SK-N-SH (cell line): ENCODE measurements around the gene HSBP1. TPM values are rescaled to one million over a fixed set of nuclear protein-coding genes. Genes with fewer than 3 reads are reported as not detected.

Experiments
- CTCF ChIA-PET: fragments of 300-600, 350-600 bp; formaldehyde crosslinking; extraction: SDS; loops from one replicate; lab custom pipeline; 2021; lab: Yijun Ruan, JAX
- POLR2A ChIA-PET: fragments of 350-600 bp; sonication (Branson Sonifier 250); formaldehyde crosslinking; extraction: SDS; loops from one replicate; lab custom pipeline; 2020; ENCODE audit warnings: antibody characterized with exemption, inconsistent platforms; lab: Yijun Ruan, JAX
- DNase-seq: peaks from one replicate; pipeline ENCODE4 v3.0.0; 2012
- H2AFZ ChIP-seq: fragments of 200-600 bp; sonication (generic); 2 replicates; pipeline ENCODE4 v1.8.1; 2016; ENCODE audit warnings: antibody characterized with exemption, mild to moderate bottlenecking, low read depth
- H3F3A ChIP-seq: fragments of 200-600 bp; sonication (generic); replicated peaks from 2 replicates; pipeline ENCODE3; 2016; ENCODE audit warnings: antibody characterized with exemption, mild to moderate bottlenecking; ENCODE audit not compliant: insufficient read depth
- H3K27ac ChIP-seq, 2 experiments: fragments of 200-500 bp in 1 of 2; fragments of 200-600 bp in 1 of 2; sonication (Bioruptor generic) in 1 of 2; sonication (generic), shearing (Covaris generic) in 1 of 2; 2 replicates each; pipeline versions ENCODE4 v1.5.1 to v1.6.1; 2014 to 2016; ENCODE audit warnings: low read depth in 2 of 2, inconsistent platforms in 1 of 2, low read length in 1 of 2, mild to moderate bottlenecking in 1 of 2, mixed read lengths in 1 of 2
- H3K27me3 ChIP-seq: fragments of 200-600 bp; sonication (generic), shearing (Covaris generic); 2 replicates; pipeline ENCODE4 v1.6.1; 2016; ENCODE audit warnings: mixed run types; ENCODE audit not compliant: insufficient read depth
- H3K36me3 ChIP-seq, 2 experiments: fragments of 200-500 bp in 1 of 2; fragments of 200-600 bp in 1 of 2; sonication (Bioruptor generic) in 1 of 2; sonication (generic) in 1 of 2; replicated peaks in 1 of 2; 2 replicates each; pipeline versions ENCODE3 to v1.5.1; 2014 to 2016; ENCODE audit warnings: low read length in 1 of 2, mild to moderate bottlenecking in 1 of 2; ENCODE audit not compliant: insufficient read depth in 2 of 2, control insufficient read depth in 1 of 2
- H3K4me1 ChIP-seq, 2 experiments: fragments of 200-500 bp in 1 of 2; fragments of 200-600 bp in 1 of 2; sonication (Bioruptor generic) in 1 of 2; sonication (generic), shearing (Covaris generic) in 1 of 2; 2 replicates each; pipeline versions ENCODE4 v1.5.1 to v1.6.1; 2014 to 2016; ENCODE audit warnings: low read depth in 1 of 2, low read length in 1 of 2, mixed run types in 1 of 2; ENCODE audit not compliant: insufficient read depth in 2 of 2, control insufficient read depth in 1 of 2
- H3K4me2 ChIP-seq: fragments of 200-600 bp; sonication (generic), shearing (Covaris generic); 2 replicates; pipeline ENCODE4 v1.6.1; 2017; ENCODE audit warnings: mixed run types
- H3K4me3 ChIP-seq, 2 experiments: fragments of 200-500 bp in 1 of 2; fragments of 200-600 bp in 1 of 2; sonication (Bioruptor generic) in 1 of 2; sonication (generic), shearing (Covaris generic) in 1 of 2; 2 replicates each; pipeline versions ENCODE4 v1.5.1 to v1.8.1; 2014 to 2016; ENCODE audit warnings: low read depth in 2 of 2, inconsistent platforms in 1 of 2, low read length in 1 of 2, mild to moderate bottlenecking in 1 of 2, mixed read lengths in 1 of 2, moderate library complexity in 1 of 2
- H3K79me2 ChIP-seq: fragments of 200-600 bp; sonication (generic); 2 replicates; pipeline ENCODE4 v1.8.1; 2017; ENCODE audit warnings: mild to moderate bottlenecking; ENCODE audit not compliant: insufficient read depth
- H3K9ac ChIP-seq: fragments of 200-600 bp; sonication (generic); 2 replicates; pipeline ENCODE4 v1.6.1; 2017; ENCODE audit warnings: mixed run types
- H3K9me2 ChIP-seq: fragments of 200-600 bp; sonication (generic); 2 replicates; pipeline ENCODE4 v1.6.1; 2017; ENCODE audit warnings: mixed run types
- H3K9me3 ChIP-seq: fragments of 200-600 bp; sonication (generic); 2 replicates; pipeline ENCODE4 v1.6.1; 2017; ENCODE audit warnings: mixed run types, mild to moderate bottlenecking, moderate library complexity
- H4K20me1 ChIP-seq: fragments of 200-600 bp; sonication (generic); 2 replicates; pipeline ENCODE4 v1.6.1; 2017; ENCODE audit warnings: mild to moderate bottlenecking, mixed run types; ENCODE audit not compliant: insufficient read depth
- CHD2 ChIP-seq: fragments of 150-350 bp; IDR thresholded peaks from 2 replicates; pipeline ENCODE4 v1.6.1; 2018; ENCODE audit warnings: low read length; ENCODE audit not compliant: partially characterized antibody
- EZH2phosphoT487 ChIP-seq: fragments of 200-600 bp; sonication (generic); IDR thresholded peaks from 2 replicates; pipeline ENCODE4 v1.6.1; 2017; ENCODE audit warnings: low read depth, mixed run types, mild to moderate bottlenecking, antibody characterized with exemption, moderate library complexity, borderline replicate concordance
- IRF3 ChIP-seq: fragments of 150-350 bp; IDR thresholded peaks from 2 replicates; pipeline ENCODE4 v1.6.1; 2016; ENCODE audit warnings: mild to moderate bottlenecking, low read depth, low read length
- JUND ChIP-seq: IDR thresholded peaks from 2 replicates; pipeline ENCODE4 v1.4.0; 2012
- MAX ChIP-seq: IDR thresholded peaks from 2 replicates; pipeline ENCODE4 v1.4.0; 2012; ENCODE audit warnings: low read depth
- NFIC ChIP-seq: IDR thresholded peaks from 2 replicates; pipeline ENCODE4 v1.4.0; 2012; ENCODE audit warnings: borderline replicate concordance
- NRF1 ChIP-seq: IDR thresholded peaks from 2 replicates; pipeline ENCODE4 v1.6.1; 2012; ENCODE audit warnings: low read depth, mild to moderate bottlenecking, low read length
- POLR2AphosphoS5 ChIP-seq: IDR thresholded peaks from 2 replicates; pipeline ENCODE4 v1.6.1; 2012; ENCODE audit warnings: low read depth, low read length
- RAD21 ChIP-seq: IDR thresholded peaks from 2 replicates; pipeline ENCODE4 v1.6.1; 2012; ENCODE audit warnings: mild to moderate bottlenecking, low read length
- REST ChIP-seq: IDR thresholded peaks from 2 replicates; pipeline ENCODE4 v1.6.1; 2012; ENCODE audit warnings: mild to moderate bottlenecking, low read depth, low read length, moderate library complexity
- RXRA ChIP-seq: IDR thresholded peaks from 2 replicates; pipeline ENCODE4 v1.4.0; 2012; ENCODE audit warnings: low read depth, mild to moderate bottlenecking, borderline replicate concordance
- YY1 ChIP-seq: IDR thresholded peaks from 2 replicates; pipeline ENCODE4 v1.4.0; 2012; ENCODE audit warnings: low read depth, mild to moderate bottlenecking
- WGBS: methylation state at CpG from one replicate; pipeline ENCODE4 v1.1.6; 2017; ENCODE audit warnings: low lambda C conversion rate; 5-methylcytosine and 5-hydroxymethylcytosine counted together
- polyA plus RNA-seq, 3 experiments: library from polyadenylated mRNA; depleted of rRNA; stranded (reverse); fragments of >200 nt; gene quantifications; 2 replicates each; pipeline ENCODE4 v1.2.3, GENCODE V29; 2012

Gene HSBP1
- polyA plus RNA-seq, 1 of the 3 experiments (the other 2 are of a cell fraction) = 177 TPM

- H3K9ac ChIP-seq = no peak overlapping the region
These were observed 35.9 kb downstream of the HSBP1 start for GRCh38 chr16:83843657-83844056.

GRCh38 chr16:83845263-83845662 is 37.5 kb downstream of the HSBP1 start:
- CTCF ChIA-PET = interaction anchor here (0.6 to 1.2 kb wide), 3 partner anchors 18 to 219 kb away, joined by 3 to 6 read pairs (median 5); no protein-coding TSS in a partner anchor
- POLR2A ChIA-PET = no interaction called here
- no peak for TF ChIP-seq POLR2AphosphoS5
- no peak for TF ChIP-seq EZH2phosphoT487
- no peak for TF ChIP-seq RXRA
- TF ChIP-seq RAD21 = no peak
- TF ChIP-seq NFIC = no peak
- TF ChIP-seq NRF1 = no peak
- TF ChIP-seq MAX = no peak
- TF ChIP-seq CHD2 = no peak
- no peak for TF ChIP-seq IRF3

More at GRCh38 chr16:83843657-83844056, 35.9 kb downstream of the HSBP1 start:
- Histone ChIP-seq H3F3A (no peaks in the 10 kb centered on the region), H3K4me3 (no peak overlapping the region), H3K79me2 (no peaks in the 10 kb centered on the region), H4K20me1 (no peaks in the 10 kb centered on the region), H3K27ac (no peak overlapping the region), H3K27me3 (no peaks in the 10 kb centered on the region; the same call in 1 of the 2 replicates), H3K36me3 (no peaks in the 10 kb centered on the region), H2AFZ (no peak overlapping the region), H3K4me2 (no peak overlapping the region), H3K9me2 (no peaks in the 10 kb centered on the region), H3K9me3 (no peaks in the 10 kb centered on the region), H3K4me1 (no peaks in the 10 kb centered on the region; a peak in 2 of 4 replicates)
- CTCF ChIA-PET = no interaction called here
- POLR2A ChIA-PET = no interaction called here
- WGBS = 71% methylated on average over 10 of the region's 10 CpGs
- no peak for DNase-seq
- TF ChIP-seq JUND = no peak
- TF ChIP-seq YY1 = no peak
- TF ChIP-seq REST = no peak

More at GRCh38 chr16:83845263-83845662, 37.5 kb downstream of the HSBP1 start:
- Histone ChIP-seq H3K4me1 (no peaks in the 10 kb centered on the region; a peak in 2 of 4 replicates), H4K20me1 (no peaks in the 10 kb centered on the region), H3K9me2 (no peaks in the 10 kb centered on the region), H3K4me2 (no peak overlapping the region), H3K27ac (no peak overlapping the region), H3K9ac (no peak overlapping the region), H3K79me2 (no peaks in the 10 kb centered on the region), H3K9me3 (no peaks in the 10 kb centered on the region), H3F3A (no peaks in the 10 kb centered on the region), H2AFZ (no peak overlapping the region), H3K27me3 (no peaks in the 10 kb centered on the region; the same call in 1 of the 2 replicates), H3K36me3 (no peaks in the 10 kb centered on the region), H3K4me3 (no peak overlapping the region)
- 30% methylated on average over 2 of the region's 8 CpGs for WGBS
- DNase-seq = no peak
